Measurements from ENCODE around the gene GJB2.

- no peak for TF ChIP-seq POLR2A (IDR thresholded peaks at IDR 0.05)
- TF ChIP-seq CTCF (IDR thresholded peaks at IDR 0.05) = no peak
- TF ChIP-seq POLR2AphosphoS5 (IDR thresholded peaks at IDR 0.05) = no peak
These were observed 40.0 kb upstream of the GJB2 start for GRCh38 chr13:20232556-20233277.
